Heart left ventricle (tissue), 16 donors: ENCODE data around the gene FREY1. TPM values are rescaled to one million over a fixed set of nuclear protein-coding genes. Genes with fewer than 3 reads are reported as not detected.

Experiments
- ATAC-seq, 4 donors: fragments of 200-7000 bp; cut with Tn5 transposase; one replicate each; pipeline ENCODE4 v1.9.1; 2020 to 2022; ENCODE audit warnings: moderate library complexity in 4 of 4, mild to moderate bottlenecking in 3 of 4, moderate number of reproducible peaks in 1 of 4
- DNase-seq, 5 donors: peaks; one replicate each; pipeline ENCODE4 v3.0.0-alpha.2; 2020
- H3K27ac ChIP-seq, 12 donors: fragments of 200-600 bp; sonication (generic) in 4 of 12; one replicate each; pipeline versions ENCODE4 v1.5.0 to v1.8.0; 2016 to 2022; ENCODE audit warnings: mild to moderate bottlenecking in 2 of 12
- H3K27me3 ChIP-seq, 9 donors: fragments of 200-600 bp; sonication (generic) in 2 of 9; one replicate each; pipeline versions ENCODE4 v1.5.1 to v1.8.0; 2016 to 2022; ENCODE audit warnings: mild to moderate bottlenecking in 3 of 9
- H3K36me3 ChIP-seq, 9 donors: fragments of 200-600 bp; sonication (generic) in 2 of 9; one replicate each; pipeline versions ENCODE4 v1.5.0 to v1.8.0; 2018 to 2022; ENCODE audit warnings: mild to moderate bottlenecking in 2 of 9
- H3K4me1 ChIP-seq, 12 donors: fragments of 200-600 bp; sonication (generic) in 4 of 12; one replicate each; pipeline versions ENCODE4 v1.5.0 to v1.8.0; 2016 to 2022; ENCODE audit warnings: mild to moderate bottlenecking in 3 of 12
- H3K4me3 ChIP-seq, 12 donors: fragments of 200-600 bp; sonication (generic) in 4 of 12; one replicate each; pipeline versions ENCODE4 v1.5.0 to v1.8.0; 2017 to 2022; ENCODE audit warnings: mild to moderate bottlenecking in 9 of 12, moderate library complexity in 4 of 12
- H3K9me3 ChIP-seq, 12 donors: fragments of 200-600 bp; sonication (generic) in 4 of 12; one replicate each; pipeline versions ENCODE4 v1.5.0 to v1.8.0; 2016 to 2022; ENCODE audit warnings: mild to moderate bottlenecking in 1 of 12
- CTCF ChIP-seq, 12 donors: fragments of 200-600 bp; sonication (generic) in 4 of 12; IDR thresholded peaks; one replicate each; pipeline versions ENCODE4 v1.5.0 to v1.8.0; 2018 to 2022; ENCODE audit warnings: antibody characterized with exemption in 12 of 12, mild to moderate bottlenecking in 5 of 12
- POLR2A ChIP-seq, 2 donors: fragments of 450-650 bp; IDR thresholded peaks; one replicate each; pipeline ENCODE4 v1.6.1; 2017; ENCODE audit warnings: antibody characterized with exemption in 2 of 2, mild to moderate bottlenecking in 2 of 2, moderate library complexity in 2 of 2
- WGBS, 4 donors: extraction: QIAGEN DNeasy Blood & Tissue Kit in 2 of 4; methylation state at CpG; one replicate each; pipeline versions ENCODE4 v1.1.5 to v1.1.7; 2013 to 2018; 5-methylcytosine and 5-hydroxymethylcytosine counted together
- intact Hi-C, 10 donors: fragments of 100-400 bp; cut with DNase I; formaldehyde crosslinking; loops; one replicate each; pipeline versions ENCODE4 v1.11.1 to v1.14.2; 2022
- polyA plus RNA-seq, 2 donors: library from polyadenylated mRNA; stranded (reverse); fragments of 200-250 nt; gene quantifications; one replicate each; pipeline ENCODE4 v1.2.3, GENCODE V29; 2013
- total RNA-seq, 9 donors: library from RNA; depleted of rRNA in 2 of 9; stranded (reverse); fragments of >200 nt in 2 of 9; fragmentation: NEBNext Ultra II Directional in 3 of 9; extraction: Animal tissue kit (Norgen Biotek cat#: 25700) in 3 of 9; gene quantifications; one replicate each; pipeline versions ENCODE4 v1.1.0 to v1.2.4, GENCODE V29; 2016 to 2023
- donor health status: ischemic (EF 13 %, LVEDD 7.1; RV severe dilation, severe dysfunction).
- donor health status: healthy with polysubstance abuse.
- donor health status: DM: no; HTN: yes; CAD: no.
- donor health status: DM: no; HTN: no; CAD: no.
- donor health status: ischemic (EF 25% LVEDD 6.9; RV normal size, moderate dysfunction).
- donor health status: ischemic (EF 25% LVEDD 5.7; RV mildly dilated, moderate dysfunction).
- donor health status: healthy.
- donor health status: DM: yes; HTN: yes; CAD: no.
- donor health status: ischemic (EF 35%, LVEDD 5.7; RV mildly dilated, moderate dysfunction).
- donor health status: nonischemic (EF 11% LVEDD 7.7; RV severe dilation, severe dysfunction).
- donor health status: DM: yes; HTN: yes; CAD: no.
- donor health status: PGD.
- donor health status: ischemic (EF 29% LVEDD 5.4; RV normal size, mild dysfunction).
- donor health status: nonischemic (EF 23%, LVEDD 6.1; RV moderate dilation, normal function).

FREY1 gene
- total and polyA plus RNA-seq, 11 donors, result 0.37 to 1.00 (median 0.45) TPM; not detected in 5

- peak in 4 of 5 donors; percentile 55 to 65 (median 57) for DNase-seq
Measured at GRCh38 chr11:45885274-45885920, 21.7 kb downstream of the FREY1 start, which contains the start of gene MAPK8IP1. Gene MAPK8IP1 (plus strand): TSS chr11:45885651. CDS start chr11:45885821, 170 bp downstream.

DNA sequence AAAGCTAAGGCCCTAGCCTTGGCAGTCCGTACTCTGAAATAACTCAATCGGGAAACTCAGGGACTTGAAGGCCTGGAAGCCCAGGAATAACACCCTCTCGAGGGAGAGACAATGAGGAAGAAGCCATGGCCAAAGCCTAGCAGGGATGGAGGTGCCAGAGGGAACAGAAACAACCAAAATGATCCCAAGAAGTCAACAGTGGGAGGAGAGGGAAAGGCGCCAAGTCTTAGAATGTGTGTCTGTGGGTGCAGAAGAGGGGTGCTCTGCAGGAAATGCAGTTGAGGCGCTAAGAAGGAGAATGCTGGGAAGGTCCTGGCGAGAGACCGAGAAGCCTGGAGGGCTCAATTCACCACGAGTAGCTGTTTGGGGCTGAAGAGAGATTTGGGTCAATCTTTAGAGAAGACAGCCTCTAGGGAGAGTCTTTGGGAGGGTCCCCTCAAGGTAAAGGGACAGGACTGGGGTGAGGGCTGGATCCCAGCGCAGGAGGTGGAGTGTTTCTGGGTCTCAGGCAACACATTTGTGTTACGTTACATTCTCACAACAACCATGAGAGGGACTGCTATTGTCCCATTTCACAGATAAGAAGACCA lies 22.4 kb downstream of the FREY1 start:
- no peak overlapping the region for H3K27ac ChIP-seq
- H3K36me3 ChIP-seq, result peaks cover 3 to 35% (median 30%) of the 10 kb centered on the region in 9 donors
- ATAC-seq (no peak), DNase-seq (no peak)
- peaks cover 0 to 3% (median 0%) of the 10 kb centered on the region in 9 donors for H3K27me3 ChIP-seq
- intact Hi-C loops, result no loop called here
- WGBS, 4 donors, result 85 to 92% (median 90%) methylated on average over 10 of the region's 10 CpGs
- peak overlapping the region in 2 of 12 donors; percentile 51 to 58 for H3K4me3 ChIP-seq
- TF ChIP-seq POLR2A (IDR thresholded peaks at IDR 0.05) (no peak), CTCF (IDR thresholded peaks at IDR 0.05) (no peak)
- no peaks in the 10 kb centered on the region for H3K9me3 ChIP-seq
- peaks cover 0 to 24% (median 8%) of the 10 kb centered on the region in 12 donors for H3K4me1 ChIP-seq

More at GRCh38 chr11:45885274-45885920, 21.7 kb downstream of the FREY1 start, which contains the start of gene MAPK8IP1:
- intact Hi-C loops, result no loop called here
- peak; percentile 53 to 80 (median 66) for ATAC-seq
- Histone ChIP-seq H3K36me3 (peaks cover 2 to 27% (median 22%) of the 10 kb centered on the region in 9 donors), H3K9me3 (no peaks in the 10 kb centered on the region), H3K27me3 (peaks cover 0 to 3% (median 0%) of the 10 kb centered on the region in 9 donors), H3K4me1 (peaks cover 0 to 24% (median 8%) of the 10 kb centered on the region in 12 donors), H3K4me3 (peak within 1 kb of the TSS in 11 of 12 donors; percentile 28 to 66 (median 51)), H3K27ac (no peak within 1 kb of the TSS)
- 1 to 8% (median 2%) methylated on average over 15 to 73 of the region's 73 CpGs for WGBS, 4 donors
- no peak for TF ChIP-seq POLR2A (IDR thresholded peaks at IDR 0.05)
- no peak for TF ChIP-seq CTCF (IDR thresholded peaks at IDR 0.05)

- 64 to 71% (median 68%) methylated on average over 6 of the region's 6 CpGs for WGBS, 4 donors
- H3K36me3 ChIP-seq, result peaks cover 4 to 63% (median 50%) of the 10 kb centered on the region in 9 donors
- intact Hi-C loops, result no loop called here
Measured at GRCh38 chr11:45881708-45882368, 25.2 kb downstream of the FREY1 start.

More at GRCh38 chr11:45881708-45882368, 25.2 kb downstream of the FREY1 start:
- Histone ChIP-seq H3K9me3 (no peaks in the 10 kb centered on the region), H3K4me3 (no peak overlapping the region), H3K4me1 (peaks cover 0 to 24% (median 8%) of the 10 kb centered on the region in 12 donors), H3K27me3 (peaks cover 0 to 3% (median 0%) of the 10 kb centered on the region in 9 donors), H3K27ac (peak overlapping the region in 2 of 12 donors; percentile 0 to 38)
- ATAC-seq (no peak), DNase-seq (no peak)
- TF ChIP-seq POLR2A (IDR thresholded peaks at IDR 0.05) (no peak), CTCF (IDR thresholded peaks at IDR 0.05) (no peak)
